GM19193 (cell line): ENCODE results near the gene NR6A1.

ENCODE experiments used
- POLR2A ChIP-seq: IDR thresholded peaks from 4 replicates; pipeline ENCODE4 v1.6.1; 2011; ENCODE audit not compliant: insufficient read depth, insufficient read length; ENCODE audit errors: extremely low read depth

Gene NR6A1

GRCh38 chr9:124741662-124742061 is 29.4 kb downstream of the NR6A1 start:
- TF ChIP-seq POLR2A: no peak

- no peak for TF ChIP-seq POLR2A
Observed at GRCh38 chr9:124741149-124741548, 30.0 kb downstream of the NR6A1 start.

- TF ChIP-seq POLR2A: no peak
Observed at GRCh38 chr9:124739360-124739759, 31.8 kb downstream of the NR6A1 start.

GRCh38 chr9:124735121-124735520 is 36.0 kb downstream of the NR6A1 start:
- TF ChIP-seq POLR2A: no peak

GRCh38 chr9:124733964-124734740 is 37.0 kb downstream of the NR6A1 start:
- no peak for TF ChIP-seq POLR2A

GRCh38 chr9:124730772-124731171 is 40.3 kb downstream of the NR6A1 start:
- TF ChIP-seq POLR2A: no peak

- TF ChIP-seq POLR2A: no peak
Observed at GRCh38 chr9:124726886-124727285, 44.2 kb downstream of the NR6A1 start.

- no peak for TF ChIP-seq POLR2A
Observed at GRCh38 chr9:124725068-124725452, 46.1 kb downstream of the NR6A1 start.

GRCh38 chr9:124724415-124725067 is 46.6 kb downstream of the NR6A1 start:
- TF ChIP-seq POLR2A: no peak

- TF ChIP-seq POLR2A: no peak
Observed at GRCh38 chr9:124723352-124723751, 47.8 kb downstream of the NR6A1 start.

- TF ChIP-seq POLR2A: no peak
Observed at GRCh38 chr9:124721109-124721906, 49.8 kb downstream of the NR6A1 start.

GRCh38 chr9:124720429-124721108 is 50.5 kb downstream of the NR6A1 start:
- TF ChIP-seq POLR2A: no peak

- no peak for TF ChIP-seq POLR2A
Observed at GRCh38 chr9:124718928-124719327, 52.2 kb downstream of the NR6A1 start.

GRCh38 chr9:124717597-124717996 is 53.5 kb downstream of the NR6A1 start:
- TF ChIP-seq POLR2A: no peak

GRCh38 chr9:124716808-124717207 is 54.3 kb downstream of the NR6A1 start:
- TF ChIP-seq POLR2A: no peak
